Endothelial cell of umbilical vein (primary cell): Measurements from ENCODE around the gene CD19. TPM values are rescaled to one million over a fixed set of nuclear protein-coding genes. Genes with fewer than 3 reads are reported as not detected.

Experiments
- BruUV-seq: library from RNA; stranded (reverse); fragments of 400-500 nt; replicated peaks from 2 replicates; lab custom pipeline; 2021; lab: Mats Ljungman, UMichigan
- CTCF ChIA-PET: fragments of 300-600, 350-600 bp; sonication (Branson Sonifier 250); formaldehyde crosslinking; loops from one replicate; lab custom pipeline; 2021; ENCODE audit warnings: antibody characterized with exemption, inconsistent platforms; lab: Charles Lee
- POLR2A ChIA-PET: fragments of 300-600, 350-600 bp; sonication (Branson Sonifier 250); formaldehyde crosslinking; loops from one replicate; lab custom pipeline; 2021; ENCODE audit warnings: antibody characterized with exemption, inconsistent platforms; lab: Charles Lee
- DNase-seq: peaks from one replicate; pipeline ENCODE4 v3.0.0-alpha.2; 2011; ENCODE audit warnings: low read depth, low spot score
- FAIRE-seq: peaks from 2 replicates; lab custom pipeline; 2011; peaks lifted over from hg19 to GRCh38; lab: Jason Lieb, UNC
- H2AFZ ChIP-seq: 2 replicates; pipeline ENCODE4 v1.6.0; 2012; ENCODE audit warnings: low read depth, low read length, control low read depth, inconsistent platforms
- H3K27ac ChIP-seq: 2 replicates; pipeline ENCODE4 v1.5.1; 2011; ENCODE audit warnings: low read depth, mild to moderate bottlenecking, control low read depth, low read length, moderate library complexity; ENCODE audit not compliant: insufficient read depth
- H3K27me3 ChIP-seq, 2 experiments: 2 replicates each; pipeline versions ENCODE4 v1.6.0 to v1.6.1; 2011; ENCODE audit warnings: low read length in 2 of 2, mixed read lengths in 1 of 2; ENCODE audit not compliant: control insufficient read depth in 2 of 2, insufficient read depth in 2 of 2
- H3K36me3 ChIP-seq, 2 experiments: 2 replicates in 1 of 2; 3 replicates in 1 of 2; pipeline ENCODE4 v1.5.1; 2011; ENCODE audit warnings: low read length in 2 of 2, mild to moderate bottlenecking in 1 of 2, moderate library complexity in 1 of 2; ENCODE audit not compliant: control insufficient read depth in 2 of 2, insufficient read depth in 2 of 2; ENCODE audit errors: extremely low read depth in 1 of 2
- H3K4me1 ChIP-seq: 3 replicates; pipeline ENCODE4 v1.5.1; 2011; ENCODE audit warnings: mild to moderate bottlenecking, low read length; ENCODE audit not compliant: control insufficient read depth, insufficient read depth; ENCODE audit errors: extremely low read depth
- H3K4me2 ChIP-seq: 2 replicates; pipeline ENCODE4 v1.6.1; 2011; ENCODE audit warnings: low read length, control low read depth, mixed read lengths; ENCODE audit not compliant: insufficient read depth
- H3K4me3 ChIP-seq, 3 experiments: fragments of 200-600 bp in 1 of 3; sonication (generic), shearing (Covaris generic) in 1 of 3; replicated peaks in 1 of 3; 2 replicates each; pipeline ENCODE4 v1.5.1; 2011 to 2016; ENCODE audit warnings: control low read depth in 3 of 3, low read length in 3 of 3, mild to moderate bottlenecking in 2 of 3, inconsistent platforms in 1 of 3, low read depth in 1 of 3, moderate library complexity in 1 of 3; ENCODE audit not compliant: insufficient read depth in 1 of 3
- H3K79me2 ChIP-seq: 2 replicates; pipeline ENCODE4 v1.6.0; 2012; ENCODE audit warnings: low read length, inconsistent platforms; ENCODE audit not compliant: control insufficient read depth, insufficient read depth
- H3K9ac ChIP-seq: replicated peaks from 2 replicates; pipeline ENCODE3; 2011; ENCODE audit warnings: low read length, control low read depth; ENCODE audit not compliant: insufficient read depth; ENCODE audit errors: extremely low read depth
- H3K9me1 ChIP-seq: replicated peaks from 3 replicates; pipeline ENCODE4 v1.6.0; 2011; ENCODE audit warnings: mild to moderate bottlenecking, low read length; ENCODE audit not compliant: control insufficient read depth, insufficient read depth; ENCODE audit errors: extremely low read depth
- H3K9me3 ChIP-seq: replicated peaks from 2 replicates; pipeline ENCODE4 v1.5.1; 2012; ENCODE audit warnings: low read length, inconsistent platforms; ENCODE audit not compliant: control insufficient read depth, insufficient read depth
- H4K20me1 ChIP-seq: replicated peaks from 2 replicates; pipeline ENCODE3; 2011; ENCODE audit warnings: mild to moderate bottlenecking, low read length; ENCODE audit not compliant: control insufficient read depth, insufficient read depth; ENCODE audit errors: extremely low read depth
- EZH2 ChIP-seq: IDR thresholded peaks from 2 replicates; pipeline ENCODE4 v1.6.1; 2012; ENCODE audit warnings: borderline replicate concordance, low read depth, mild to moderate bottlenecking, moderate library complexity, low read length, inconsistent platforms; ENCODE audit not compliant: severe bottlenecking
- FOS ChIP-seq: IDR thresholded peaks from 2 replicates; pipeline ENCODE4 v1.6.1; 2011; ENCODE audit warnings: mild to moderate bottlenecking, low read length, moderate library complexity, borderline replicate concordance; ENCODE audit not compliant: insufficient read depth
- GATA2 ChIP-seq: IDR thresholded peaks from 2 replicates; pipeline ENCODE4 v1.7.0; 2011; ENCODE audit warnings: low read depth, mild to moderate bottlenecking, moderate library complexity, mixed read lengths, low read length; ENCODE audit not compliant: insufficient read length, insufficient read depth
- JUN ChIP-seq: IDR thresholded peaks from 2 replicates; pipeline ENCODE4 v1.6.1; 2011; ENCODE audit warnings: borderline replicate concordance, low read depth; ENCODE audit not compliant: insufficient read length, insufficient read depth
- MAX ChIP-seq: IDR thresholded peaks from 2 replicates; pipeline ENCODE4 v1.6.1; 2011; ENCODE audit not compliant: insufficient read depth, insufficient read length
- MYC ChIP-seq: IDR thresholded peaks from one replicate; pipeline ENCODE4 v1.6.1; 2011; ENCODE audit warnings: mild to moderate bottlenecking, low read depth, low read length
- POLR2A ChIP-seq: IDR thresholded peaks from 2 replicates; pipeline ENCODE4 v1.6.1; 2012; ENCODE audit warnings: low read depth, mild to moderate bottlenecking, control low read depth, low read length
- POLR2AphosphoS5 ChIP-seq: IDR thresholded peaks from 2 replicates; pipeline ENCODE4 v1.6.1; 2012; ENCODE audit warnings: low read depth, mild to moderate bottlenecking, control low read depth, low read length, moderate library complexity; ENCODE audit not compliant: insufficient read depth
- dilution Hi-C: fragments of 300-500 bp; cut with MboI; formaldehyde crosslinking; loops from one replicate; pipeline ENCODE4 v1.15.0; 2019; ENCODE audit warnings: low sequenced_read_pairs; ENCODE audit not compliant: extremely low pct_ligation_motif_present
- intact Hi-C: fragments of 100-400 bp; cut with micrococcal nuclease; formaldehyde crosslinking; loops from one replicate; pipeline ENCODE4 v1.10.0; 2022
- polyA plus RNA-seq, 4 experiments: library from polyadenylated mRNA; depleted of rRNA in 3 of 4; stranded (reverse) in 3 of 4; unstranded in 1 of 4; fragments of >200 nt; gene quantifications; 2 replicates each; pipeline versions ENCODE4 v1.2.1 to v1.2.3, GENCODE V29; 2011 to 2012; ENCODE audit warnings: missing spikeins in 1 of 4
- total RNA-seq: library from RNA; stranded (reverse); gene quantifications from 2 replicates; pipeline ENCODE4 v1.2.3, GENCODE V29; 2021
- TF ChIP-seq, protein P1 (sequence below), 2 donors: IDR thresholded peaks; 1 replicate in 1 of 2; 2 replicates in 1 of 2; pipeline ENCODE4 v1.5.1; 2011; ENCODE audit warnings: low read length in 2 of 2, mild to moderate bottlenecking in 2 of 2, moderate library complexity in 2 of 2, control low read depth in 1 of 2, inconsistent platforms in 1 of 2, low read depth in 1 of 2; ENCODE audit not compliant: insufficient read depth in 1 of 2; ENCODE audit errors: extremely low read depth in 1 of 2

CD19 gene
- total and polyA plus RNA-seq, 2 donors (not counting 3 experiments of a cell fraction or from before 2014, with no cell fraction given): 0.06 TPM; not detected in 1

DNA sequence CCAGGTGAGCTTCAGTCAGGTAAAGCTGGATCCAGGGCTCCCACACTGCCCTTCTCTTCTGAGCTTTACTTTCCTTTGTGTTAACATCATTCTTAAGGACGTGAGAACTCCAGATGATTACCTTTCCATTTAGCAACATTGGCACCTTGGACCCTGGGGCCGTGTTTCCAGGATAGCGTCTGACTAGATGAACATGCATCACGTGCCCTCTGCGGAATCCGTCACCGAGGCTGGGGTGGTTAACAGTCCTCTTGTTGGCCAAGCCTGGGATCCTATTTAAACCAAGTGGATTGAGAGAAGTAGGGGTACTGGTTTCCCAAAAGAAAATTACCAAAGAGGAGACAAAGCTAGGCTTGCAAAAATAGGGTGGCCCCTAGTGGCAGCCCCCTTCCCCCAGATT lies 49.2 kb downstream of the CD19 start:
- CTCF ChIA-PET: no interaction called here
- peaks cover 6% of the 10 kb centered on the region for H3K79me2 ChIP-seq
- no peaks in the 10 kb centered on the region for H4K20me1 ChIP-seq
- BruUV-seq: no TSS peak
- H3K4me3 ChIP-seq: no peak overlapping the region
- no peak overlapping the region for H3K4me2 ChIP-seq
- H3K9me1 ChIP-seq: no peaks in the 10 kb centered on the region
- no peak for TF ChIP-seq JUN
- no peak for TF ChIP-seq MYC
- TF ChIP-seq POLR2AphosphoS5: no peak
- TF ChIP-seq, protein P1, sequence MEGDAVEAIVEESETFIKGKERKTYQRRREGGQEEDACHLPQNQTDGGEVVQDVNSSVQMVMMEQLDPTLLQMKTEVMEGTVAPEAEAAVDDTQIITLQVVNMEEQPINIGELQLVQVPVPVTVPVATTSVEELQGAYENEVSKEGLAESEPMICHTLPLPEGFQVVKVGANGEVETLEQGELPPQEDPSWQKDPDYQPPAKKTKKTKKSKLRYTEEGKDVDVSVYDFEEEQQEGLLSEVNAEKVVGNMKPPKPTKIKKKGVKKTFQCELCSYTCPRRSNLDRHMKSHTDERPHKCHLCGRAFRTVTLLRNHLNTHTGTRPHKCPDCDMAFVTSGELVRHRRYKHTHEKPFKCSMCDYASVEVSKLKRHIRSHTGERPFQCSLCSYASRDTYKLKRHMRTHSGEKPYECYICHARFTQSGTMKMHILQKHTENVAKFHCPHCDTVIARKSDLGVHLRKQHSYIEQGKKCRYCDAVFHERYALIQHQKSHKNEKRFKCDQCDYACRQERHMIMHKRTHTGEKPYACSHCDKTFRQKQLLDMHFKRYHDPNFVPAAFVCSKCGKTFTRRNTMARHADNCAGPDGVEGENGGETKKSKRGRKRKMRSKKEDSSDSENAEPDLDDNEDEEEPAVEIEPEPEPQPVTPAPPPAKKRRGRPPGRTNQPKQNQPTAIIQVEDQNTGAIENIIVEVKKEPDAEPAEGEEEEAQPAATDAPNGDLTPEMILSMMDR (IDR thresholded peaks at IDR 0.05; ENCODE audit: extremely low read depth in 1 of 2, insufficient read depth in 1 of 2, low read depth in 1 of 2, low read length in 2 of 2): no peak
- TF ChIP-seq MAX: no peak
- no peak for TF ChIP-seq GATA2
- TF ChIP-seq FOS: no peak
- TF ChIP-seq EZH2: no peak
- no peak for TF ChIP-seq POLR2A
- dilution Hi-C loops (no loop called here), intact Hi-C loops (no loop called here)
- no peaks in the 10 kb centered on the region for H3K27me3 ChIP-seq
- no peak overlapping the region for H3K9ac ChIP-seq
- no peaks in the 10 kb centered on the region for H3K4me1 ChIP-seq
- POLR2A ChIA-PET: no interaction called here
- H3K36me3 ChIP-seq: peaks cover 5 to 32% of the 10 kb centered on the region in 2 experiments
- no peak for FAIRE-seq
- no peak overlapping the region for H2AFZ ChIP-seq
- no peaks in the 10 kb centered on the region for H3K9me3 ChIP-seq
- DNase-seq: no peak
- no peak overlapping the region for H3K27ac ChIP-seq
